HG03108 (cell line): ENCODE results near the gene ANO1.
A peak's percentile ranks its signal among the peaks of the same experiment; 100 is the strongest.
"Not testable (repeated sequence)": the region's sequence is repeated elsewhere in the genome, so short reads cannot be mapped to it uniquely, and the experiment has no call there.

Experiments used
- ATAC-seq: cut with Tn5 transposase; IDR thresholded peaks from one replicate; pipeline ENCODE4 v1.9.1; 2021; ENCODE audit warnings: moderate library complexity; ENCODE audit not compliant: unreplicated experiment

Gene ANO1

GRCh38 chr11:70184396-70184795, 106.3 kb downstream of the ANO1 start:
- no peak for ATAC-seq

- ATAC-seq = no peak
Observed at GRCh38 chr11:70185348-70186055, 107.4 kb downstream of the ANO1 start.

- no peak for ATAC-seq
Observed at GRCh38 chr11:70186420-70186819, 108.3 kb downstream of the ANO1 start.

GRCh38 chr11:70186936-70187335, 108.8 kb downstream of the ANO1 start:
- no peak for ATAC-seq

- no peak for ATAC-seq
Observed at GRCh38 chr11:70187771-70188170, 109.7 kb downstream of the ANO1 start.

GRCh38 chr11:70189622-70190021, 111.5 kb downstream of the ANO1 start:
- ATAC-seq = no peak

GRCh38 chr11:70191495-70192140, 113.5 kb downstream of the ANO1 start:
- no peak for ATAC-seq

- ATAC-seq = no peak
Observed at GRCh38 chr11:70192666-70193410, 114.7 kb downstream of the ANO1 start.

GRCh38 chr11:70193411-70194292, 115.5 kb downstream of the ANO1 start:
- ATAC-seq = no peak

GRCh38 chr11:70194792-70195791, 117.0 kb downstream of the ANO1 start:
- no peak for ATAC-seq

- ATAC-seq = no peak
Observed at GRCh38 chr11:70200212-70200844, 122.2 kb downstream of the ANO1 start.

- ATAC-seq = not testable (repeated sequence)
Observed at GRCh38 chr11:70201047-70201446, 122.9 kb downstream of the ANO1 start.

GRCh38 chr11:70201882-70202861, 124.1 kb downstream of the ANO1 start:
- no peak for ATAC-seq

- peak; percentile 68 for ATAC-seq
Observed at GRCh38 chr11:70202920-70203750, 125.0 kb downstream of the ANO1 start, which contains the start of gene FADD. TSS of gene FADD (plus strand) at chr11:70203296. CDS start at chr11:70203460, 164 bp downstream.

GRCh38 chr11:70203751-70204465, 125.8 kb downstream of the ANO1 start:
- peak; percentile 34 for ATAC-seq

- no peak for ATAC-seq
Observed at GRCh38 chr11:70204466-70204799, 126.3 kb downstream of the ANO1 start.
